ENCODE measurements around the gene TCEA2. TPM values are rescaled to one million over a fixed set of nuclear protein-coding genes. Genes with fewer than 3 reads are reported as not detected.

TCEA2 gene
- total RNA-seq, 2 donors from 2014 or later: 20.0 to 21.0 TPM

DNA sequence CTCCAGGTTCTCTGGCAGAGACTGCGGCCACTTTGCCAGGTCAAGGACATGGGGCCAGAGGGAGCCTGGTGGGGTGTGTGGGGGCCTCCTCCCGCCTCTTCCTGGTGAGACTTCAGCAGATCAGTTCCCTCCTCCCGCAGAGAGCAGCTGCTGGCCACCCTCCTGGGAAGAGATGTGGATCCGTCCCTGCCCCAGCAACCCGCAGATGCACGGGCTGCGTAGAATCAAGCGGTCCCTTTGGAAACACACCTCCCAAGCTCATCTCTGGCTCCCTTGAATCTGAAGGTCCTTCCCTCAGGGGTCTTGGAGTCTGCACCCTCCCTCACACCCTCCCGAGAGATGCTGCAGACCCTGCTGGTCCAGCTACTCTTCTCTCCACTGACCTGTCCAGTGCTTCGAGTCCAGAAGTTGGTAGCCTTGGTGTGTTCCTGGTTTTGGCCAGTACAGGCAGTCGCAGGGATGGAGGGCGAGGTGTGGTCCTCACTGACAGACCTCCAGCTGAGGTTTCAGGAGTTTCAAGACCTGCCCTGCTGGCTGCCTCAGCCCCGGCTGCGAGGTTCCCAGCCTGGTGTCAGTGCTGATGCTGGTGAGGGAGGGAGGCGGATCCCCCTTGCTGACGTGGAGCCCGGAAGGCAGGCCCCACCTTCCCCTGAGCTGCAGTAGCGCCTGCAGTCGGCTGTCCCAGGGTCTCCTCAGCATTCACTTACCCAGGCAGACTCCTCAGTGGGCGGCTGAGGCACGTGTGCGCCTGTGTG is 44.2 kb downstream of the TCEA2 start, which contains the start of gene NPBWR2:
Gene NPBWR2 (minus strand): TSS at position 585 of the 755 bp plus-strand sequence. CDS start 734 bp downstream, outside the sequence.
- H3K27me3 Mint-ChIP-seq: peaks cover 20% of the 10 kb centered on the region
- H3K4me3 Mint-ChIP-seq: no peak within 1 kb of the TSS
- no peaks in the 10 kb centered on the region for H3K9me3 ChIP-seq (ENCODE audit: control insufficient read depth, low read length, poor library complexity, severe bottlenecking)
- DNase-seq: peak in 1 of 3 donors; percentile 9
- H3K27ac Mint-ChIP-seq: no peak within 1 kb of the TSS
- H3K4me1 Mint-ChIP-seq: peaks cover 12% of the 10 kb centered on the region
- peak; percentile 72 for ATAC-seq
- H3K36me3 Mint-ChIP-seq (ENCODE audit: low read depth): no peaks in the 10 kb centered on the region

DNA sequence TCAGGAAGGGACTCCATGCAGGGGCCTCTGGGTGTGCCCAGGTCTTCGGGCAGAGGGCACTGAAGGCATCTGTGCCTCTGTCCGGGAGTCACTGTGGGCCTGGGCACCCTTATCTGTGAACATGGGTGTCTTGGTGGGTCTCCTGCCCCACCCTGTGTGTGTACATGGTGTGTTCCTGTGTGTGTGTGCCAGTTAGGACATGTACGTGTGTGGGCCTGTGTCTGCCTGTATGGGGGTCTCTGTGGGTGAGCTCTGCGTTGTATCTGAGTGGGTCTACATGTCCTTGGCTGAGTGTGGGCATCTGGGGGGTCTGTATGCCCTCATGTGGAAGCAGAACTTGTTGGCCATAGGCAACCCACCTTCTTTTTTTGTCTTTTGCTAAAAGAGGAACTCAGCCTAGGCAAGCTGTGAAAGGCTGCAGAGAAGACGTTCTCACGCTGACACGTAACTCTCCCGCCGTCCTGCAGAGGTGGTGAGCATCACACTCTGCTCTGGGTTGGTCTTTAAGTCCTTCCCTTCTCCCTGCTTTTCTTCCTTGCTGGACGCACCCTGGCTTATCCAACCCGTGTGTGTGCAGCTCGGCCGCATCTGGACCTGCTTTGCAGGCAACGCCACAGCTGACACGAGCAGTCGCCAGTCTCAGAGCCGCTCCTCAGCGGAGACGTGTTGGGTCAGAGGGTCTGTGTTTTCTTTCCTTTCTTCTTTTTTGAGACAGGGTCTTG is 44.9 kb downstream of the TCEA2 start:
- Mint-ChIP-seq H3K4me3 (no peak overlapping the region), H3K4me1 (peaks cover 9% of the 10 kb centered on the region), H3K27ac (no peak overlapping the region), H3K27me3 (peaks cover 17% of the 10 kb centered on the region), H3K36me3 (ENCODE audit: low read depth) (no peaks in the 10 kb centered on the region)
- DNase-seq (peak in 1 of 3 donors; percentile 2), ATAC-seq (peak; percentile 32)
- no peaks in the 10 kb centered on the region for H3K9me3 ChIP-seq (ENCODE audit: control insufficient read depth, low read length, poor library complexity, severe bottlenecking)

GRCh38 chr20:64108731-64109681 is 46.0 kb downstream of the TCEA2 start:
- no peak overlapping the region for H3K4me3 Mint-ChIP-seq
- H3K9me3 ChIP-seq (ENCODE audit: control insufficient read depth, low read length, poor library complexity, severe bottlenecking): no peaks in the 10 kb centered on the region
- ATAC-seq (no peak), DNase-seq (peak in 1 of 3 donors; percentile 3)
- peaks cover 6% of the 10 kb centered on the region for H3K4me1 Mint-ChIP-seq
- H3K27ac Mint-ChIP-seq: no peak overlapping the region
- H3K27me3 Mint-ChIP-seq: peaks cover 7% of the 10 kb centered on the region
- H3K36me3 Mint-ChIP-seq (ENCODE audit: low read depth): no peaks in the 10 kb centered on the region

DNA sequence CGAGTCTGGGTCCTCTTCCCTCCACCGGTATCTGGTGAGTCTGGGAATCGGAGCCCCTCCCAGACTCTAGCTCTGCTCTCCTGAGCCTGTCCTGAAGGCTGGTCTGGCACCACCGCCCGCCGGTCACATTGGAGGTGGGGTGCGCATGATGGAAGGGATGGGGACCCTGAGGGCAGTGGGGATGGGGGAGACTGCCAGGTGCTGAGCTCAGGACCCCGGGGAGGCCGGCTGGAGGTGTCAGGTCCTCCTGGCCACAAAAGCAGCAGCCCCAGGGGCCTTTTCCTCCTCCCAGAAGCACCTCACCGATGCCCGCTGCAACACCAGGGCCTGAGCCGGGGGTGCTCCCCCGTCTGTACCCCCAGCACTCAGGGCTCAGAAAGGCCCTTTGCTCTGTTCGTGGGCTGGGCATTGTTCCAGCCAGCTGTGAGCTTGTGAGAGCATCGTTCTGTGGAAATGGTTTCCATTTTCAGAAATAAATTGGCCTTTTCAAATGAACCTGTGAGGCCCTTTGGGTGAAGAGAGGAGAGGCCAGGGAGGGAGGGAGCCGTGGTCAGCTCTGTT is 46.9 kb downstream of the TCEA2 start:
- H3K4me3 Mint-ChIP-seq: no peak overlapping the region
- H3K36me3 Mint-ChIP-seq (ENCODE audit: low read depth): no peaks in the 10 kb centered on the region
- DNase-seq (peak in 1 of 3 donors; percentile 2), ATAC-seq (no peak)
- H3K9me3 ChIP-seq (ENCODE audit: control insufficient read depth, low read length, poor library complexity, severe bottlenecking): no peaks in the 10 kb centered on the region
- H3K27me3 Mint-ChIP-seq: peaks cover 6% of the 10 kb centered on the region
- peaks cover 6% of the 10 kb centered on the region for H3K4me1 Mint-ChIP-seq
- H3K27ac Mint-ChIP-seq: no peak overlapping the region

- ATAC-seq (no peak), DNase-seq (no peak)
- H3K4me1 Mint-ChIP-seq: peaks cover 6% of the 10 kb centered on the region
- H3K36me3 Mint-ChIP-seq (ENCODE audit: low read depth): no peaks in the 10 kb centered on the region
- H3K27me3 Mint-ChIP-seq: peaks cover 6% of the 10 kb centered on the region
- no peaks in the 10 kb centered on the region for H3K9me3 ChIP-seq (ENCODE audit: control insufficient read depth, low read length, poor library complexity, severe bottlenecking)
- H3K27ac Mint-ChIP-seq: no peak overlapping the region
- H3K4me3 Mint-ChIP-seq: no peak overlapping the region
Observed at GRCh38 chr20:64110411-64111068, 47.5 kb downstream of the TCEA2 start.

DNA sequence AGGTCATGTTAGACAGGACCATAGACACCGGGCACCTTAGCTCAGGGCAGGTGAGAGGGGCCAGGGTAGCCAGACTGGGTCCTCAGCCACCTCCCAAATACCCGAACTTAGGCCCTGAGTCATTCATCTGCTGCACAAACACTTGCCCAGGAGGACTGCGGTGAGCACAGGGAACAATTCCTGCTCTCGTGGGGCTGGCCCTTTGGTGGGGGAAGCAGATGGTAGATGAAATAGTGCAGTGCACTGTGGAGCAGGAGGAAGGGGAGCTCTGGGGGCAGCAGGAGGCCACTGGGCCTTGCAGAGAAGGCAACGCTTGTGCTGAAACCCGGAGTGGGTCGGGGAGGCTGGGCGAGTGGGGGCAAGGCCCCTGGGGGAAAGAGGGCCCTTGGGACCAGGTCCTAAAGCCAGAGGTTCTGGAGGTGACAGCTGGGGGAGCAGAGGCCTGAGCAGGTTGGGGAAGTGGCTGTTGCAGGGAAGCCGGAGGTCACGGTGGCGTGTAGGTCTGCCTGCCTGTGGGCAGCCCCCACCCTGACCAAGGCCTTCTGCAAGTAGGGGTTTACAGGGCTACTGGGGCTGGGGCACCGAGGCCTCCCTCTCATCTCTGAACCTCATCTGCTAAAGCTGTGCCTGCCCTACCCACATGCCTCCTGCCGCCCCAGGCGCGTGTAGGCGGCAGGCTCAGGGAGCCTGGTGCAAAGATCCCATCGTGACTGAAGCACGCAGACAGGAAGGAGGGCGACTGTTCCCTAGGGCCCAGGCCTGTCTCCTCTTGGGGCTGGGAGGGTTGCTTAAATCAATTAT is 49.0 kb downstream of the TCEA2 start:
- Mint-ChIP-seq H3K4me3 (no peak overlapping the region), H3K36me3 (ENCODE audit: low read depth) (no peaks in the 10 kb centered on the region), H3K27me3 (no peaks in the 10 kb centered on the region), H3K27ac (no peak overlapping the region), H3K4me1 (peaks cover 7% of the 10 kb centered on the region)
- ATAC-seq: no peak
- H3K9me3 ChIP-seq (ENCODE audit: control insufficient read depth, low read length, poor library complexity, severe bottlenecking): no peaks in the 10 kb centered on the region
- DNase-seq: peak in 1 of 3 donors; percentile 2

GRCh38 chr20:64112691-64113443 is 49.9 kb downstream of the TCEA2 start:
- no peak for ATAC-seq
- no peak overlapping the region for H3K4me3 Mint-ChIP-seq
- H3K4me1 Mint-ChIP-seq: peaks cover 6% of the 10 kb centered on the region
- no peak overlapping the region for H3K27ac Mint-ChIP-seq
- peak in 1 of 3 donors; percentile 3 for DNase-seq
- no peaks in the 10 kb centered on the region for H3K27me3 Mint-ChIP-seq
- no peaks in the 10 kb centered on the region for H3K36me3 Mint-ChIP-seq (ENCODE audit: low read depth)
- H3K9me3 ChIP-seq (ENCODE audit: control insufficient read depth, low read length, poor library complexity, severe bottlenecking): no peaks in the 10 kb centered on the region

DNA sequence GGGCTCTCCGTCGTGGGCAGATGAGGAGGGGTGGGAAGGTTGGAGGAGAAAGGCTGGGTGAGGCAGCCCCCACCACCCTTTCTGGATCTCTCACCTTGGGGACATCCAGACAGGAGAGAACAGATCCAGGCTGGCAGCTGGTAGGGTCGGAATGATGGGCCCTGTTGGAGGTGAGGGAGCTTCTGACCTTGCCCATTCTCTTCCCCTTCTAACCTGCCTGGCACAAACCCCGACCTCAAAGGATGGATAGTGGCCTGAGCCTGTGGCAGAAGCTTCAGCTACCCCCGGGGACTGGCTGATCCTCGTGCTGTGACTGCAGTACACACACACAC is 50.4 kb downstream of the TCEA2 start:
- ATAC-seq (no peak), DNase-seq (no peak)
- H3K27me3 Mint-ChIP-seq: no peaks in the 10 kb centered on the region
- no peaks in the 10 kb centered on the region for H3K36me3 Mint-ChIP-seq (ENCODE audit: low read depth)
- no peaks in the 10 kb centered on the region for H3K9me3 ChIP-seq (ENCODE audit: control insufficient read depth, low read length, poor library complexity, severe bottlenecking)
- no peak overlapping the region for H3K4me3 Mint-ChIP-seq
- no peak overlapping the region for H3K27ac Mint-ChIP-seq
- peaks cover 3% of the 10 kb centered on the region for H3K4me1 Mint-ChIP-seq

GRCh38 chr20:64113796-64114355 is 50.9 kb downstream of the TCEA2 start:
- ATAC-seq (no peak), DNase-seq (no peak)
- Mint-ChIP-seq H3K27me3 (no peaks in the 10 kb centered on the region), H3K4me3 (no peak overlapping the region), H3K27ac (no peak overlapping the region), H3K36me3 (ENCODE audit: low read depth) (no peaks in the 10 kb centered on the region), H3K4me1 (peaks cover 3% of the 10 kb centered on the region)
- no peaks in the 10 kb centered on the region for H3K9me3 ChIP-seq (ENCODE audit: control insufficient read depth, low read length, poor library complexity, severe bottlenecking)

GRCh38 chr20:64114356-64114971 is 51.5 kb downstream of the TCEA2 start:
- H3K4me3 Mint-ChIP-seq: no peak overlapping the region
- no peaks in the 10 kb centered on the region for H3K27me3 Mint-ChIP-seq
- H3K36me3 Mint-ChIP-seq (ENCODE audit: low read depth): no peaks in the 10 kb centered on the region
- ATAC-seq: no peak
- no peak for DNase-seq
- no peaks in the 10 kb centered on the region for H3K9me3 ChIP-seq (ENCODE audit: control insufficient read depth, low read length, poor library complexity, severe bottlenecking)
- no peak overlapping the region for H3K27ac Mint-ChIP-seq
- peaks cover 3% of the 10 kb centered on the region for H3K4me1 Mint-ChIP-seq

Measured in T-helper 17 cell (primary cell).